Left lung (tissue), 10 donors: Measurements from ENCODE around the gene PHACTR1. TPM values are rescaled to one million over a fixed set of nuclear protein-coding genes. Genes with fewer than 3 reads are reported as not detected.

Experiments used
- ATAC-seq: fragments of 200-7000 bp; cut with Tn5 transposase; one replicate; pipeline ENCODE4 v1.9.1; 2020; ENCODE audit warnings: moderate library complexity
- DNase-seq, 4 donors: peaks; one replicate each; pipeline ENCODE4 v3.0.0-alpha.2; 2013 to 2020
- H3K27ac ChIP-seq, 2 donors: fragments of 200-600 bp; sonication (generic) in 1 of 2; one replicate each; pipeline versions ENCODE4 v1.5.0 to v1.8.0; 2020 to 2021
- H3K27me3 ChIP-seq, 2 donors: fragments of 200-600 bp; sonication (generic) in 1 of 2; one replicate each; pipeline versions ENCODE4 v1.5.0 to v1.8.0; 2020 to 2021
- H3K36me3 ChIP-seq, 2 donors: fragments of 200-600 bp; sonication (generic) in 1 of 2; one replicate each; pipeline versions ENCODE4 v1.5.0 to v1.8.0; 2020 to 2021
- H3K4me1 ChIP-seq, 2 donors: fragments of 200-600 bp; one replicate each; pipeline ENCODE4 v1.8.0; 2021
- H3K4me3 ChIP-seq, 2 donors: fragments of 200-600 bp; sonication (generic) in 1 of 2; one replicate each; pipeline versions ENCODE4 v1.5.0 to v1.8.0; 2020 to 2021; ENCODE audit warnings: mild to moderate bottlenecking in 1 of 2
- H3K9me3 ChIP-seq, 2 donors: fragments of 200-600 bp; sonication (generic) in 1 of 2; one replicate each; pipeline versions ENCODE4 v1.5.0 to v1.8.0; 2020 to 2021
- CTCF ChIP-seq, 2 donors: fragments of 200-600 bp; sonication (generic) in 1 of 2; IDR thresholded peaks; one replicate each; pipeline versions ENCODE4 v1.5.0 to v1.8.0; 2021; ENCODE audit warnings: antibody characterized with exemption in 2 of 2
- intact Hi-C, 2 donors: fragments of 100-400 bp; cut with DNase I; formaldehyde crosslinking; loops; one replicate each; pipeline versions ENCODE4 v1.11.2 to v1.14.2; 2022
- polyA plus RNA-seq, 6 donors: library from polyadenylated mRNA; unstranded; fragments of 120-200 nt; gene quantifications; one replicate each; pipeline ENCODE4 v1.2.1, GENCODE V29; 2013; ENCODE audit not compliant: insufficient read length in 6 of 6
- total RNA-seq, 2 donors: library from RNA; stranded (reverse); fragmentation: NEBNext Ultra II Directional; extraction: Animal tissue kit (Norgen Biotek cat#: 25700); gene quantifications; one replicate each; pipeline ENCODE4 v1.2.1, GENCODE V29; 2021
- donor health status: DM: no; HTN: yes; CAD: no.
- donor health status: DM: no; HTN: no; CAD: no.

Gene PHACTR1
- total and polyA plus RNA-seq, 8 donors = 12.1 to 53.3 (median 15.8) TPM

GRCh38 chr6:12798326-12798725, 81.8 kb downstream of the PHACTR1 start:
- no peak for TF ChIP-seq CTCF (IDR thresholded peaks at IDR 0.05)
- intact Hi-C loops = no loop called here

GRCh38 chr6:12800120-12800519, 83.6 kb downstream of the PHACTR1 start:
- no peaks in the 10 kb centered on the region for H3K4me1 ChIP-seq
- intact Hi-C loops = no loop called here
- ATAC-seq (no peak), DNase-seq (no peak)
- H3K9me3 ChIP-seq = no peaks in the 10 kb centered on the region
- no peaks in the 10 kb centered on the region for H3K27me3 ChIP-seq
- H3K4me3 ChIP-seq = no peak overlapping the region
- H3K36me3 ChIP-seq = no peaks in the 10 kb centered on the region
- no peak for TF ChIP-seq CTCF (IDR thresholded peaks at IDR 0.05)
- no peak overlapping the region for H3K27ac ChIP-seq

More at GRCh38 chr6:12798326-12798725, 81.8 kb downstream of the PHACTR1 start:
- Histone ChIP-seq H3K27me3 (no peaks in the 10 kb centered on the region), H3K36me3 (no peaks in the 10 kb centered on the region), H3K4me3 (no peak overlapping the region), H3K9me3 (no peaks in the 10 kb centered on the region), H3K27ac (no peak overlapping the region), H3K4me1 (no peaks in the 10 kb centered on the region)
- ATAC-seq = no peak
- DNase-seq = no peak

GRCh38 chr6:12801141-12801540, 84.6 kb downstream of the PHACTR1 start:
- no peaks in the 10 kb centered on the region for H3K27me3 ChIP-seq
- ATAC-seq = peak; percentile 35
- no peaks in the 10 kb centered on the region for H3K4me1 ChIP-seq
- H3K9me3 ChIP-seq = no peaks in the 10 kb centered on the region
- no peak overlapping the region for H3K27ac ChIP-seq
- H3K4me3 ChIP-seq = no peak overlapping the region
- H3K36me3 ChIP-seq = no peaks in the 10 kb centered on the region
- TF ChIP-seq CTCF (IDR thresholded peaks at IDR 0.05) = no peak
- DNase-seq = no peak
- intact Hi-C loops = no loop called here

GRCh38 chr6:12802440-12802839, 85.9 kb downstream of the PHACTR1 start:
- H3K4me3 ChIP-seq = no peak overlapping the region
- no peak overlapping the region for H3K27ac ChIP-seq
- intact Hi-C loops = no loop called here
- H3K4me1 ChIP-seq = no peaks in the 10 kb centered on the region
- DNase-seq = no peak
- H3K27me3 ChIP-seq = no peaks in the 10 kb centered on the region
- no peaks in the 10 kb centered on the region for H3K9me3 ChIP-seq
- no peak for TF ChIP-seq CTCF (IDR thresholded peaks at IDR 0.05)
- no peaks in the 10 kb centered on the region for H3K36me3 ChIP-seq
- ATAC-seq = no peak

- Histone ChIP-seq H3K9me3 (no peaks in the 10 kb centered on the region), H3K27me3 (no peaks in the 10 kb centered on the region), H3K4me3 (no peak overlapping the region), H3K4me1 (no peaks in the 10 kb centered on the region), H3K36me3 (no peaks in the 10 kb centered on the region), H3K27ac (no peak overlapping the region)
- DNase-seq (no peak), ATAC-seq (no peak)
- intact Hi-C loops = no loop called here
- no peak for TF ChIP-seq CTCF (IDR thresholded peaks at IDR 0.05)
Measured at GRCh38 chr6:12803486-12803885, 86.9 kb downstream of the PHACTR1 start.
